Measurements from ENCODE around the gene JMJD7.

Gene JMJD7

GRCh38 chr15:41801185-41801584 is 26.7 kb upstream of the JMJD7 start:
- no peak for DNase-seq (ENCODE audit: low read depth, low spot score)

GRCh38 chr15:41801850-41802455 is 25.9 kb upstream of the JMJD7 start:
- no peak for DNase-seq (ENCODE audit: low read depth, low spot score)

GRCh38 chr15:41804361-41804760 is 23.5 kb upstream of the JMJD7 start:
- peak; percentile 79 for DNase-seq (ENCODE audit: low read depth, low spot score)

- no peak for DNase-seq (ENCODE audit: low read depth, low spot score)
These were observed 22.8 kb upstream of the JMJD7 start for GRCh38 chr15:41804916-41805666.

- DNase-seq (ENCODE audit: low read depth, low spot score): no peak
These were observed 22.2 kb upstream of the JMJD7 start for GRCh38 chr15:41805711-41806110.

GRCh38 chr15:41806291-41807181 is 21.4 kb upstream of the JMJD7 start:
- DNase-seq (ENCODE audit: low read depth, low spot score): peak; percentile 69

- DNase-seq (ENCODE audit: low read depth, low spot score): no peak
These were observed 18.8 kb upstream of the JMJD7 start for GRCh38 chr15:41809121-41809520.

- no peak for DNase-seq (ENCODE audit: low read depth, low spot score)
These were observed 18.2 kb upstream of the JMJD7 start for GRCh38 chr15:41809526-41810220.

GRCh38 chr15:41810651-41811431 is 17.1 kb upstream of the JMJD7 start:
- no peak for DNase-seq (ENCODE audit: low read depth, low spot score)

- DNase-seq (ENCODE audit: low read depth, low spot score): peak; percentile 88
These were observed 16.3 kb upstream of the JMJD7 start for GRCh38 chr15:41811432-41812195.

GRCh38 chr15:41812820-41813375 is 15.0 kb upstream of the JMJD7 start:
- no peak for DNase-seq (ENCODE audit: low read depth, low spot score)

- DNase-seq (ENCODE audit: low read depth, low spot score): no peak
These were observed 14.5 kb upstream of the JMJD7 start for GRCh38 chr15:41813426-41813825.

GRCh38 chr15:41814534-41814933 is 13.4 kb upstream of the JMJD7 start:
- DNase-seq (ENCODE audit: low read depth, low spot score): no peak

- DNase-seq (ENCODE audit: low read depth, low spot score): no peak
These were observed 11.1 kb upstream of the JMJD7 start for GRCh38 chr15:41816788-41817187.

- no peak for DNase-seq (ENCODE audit: low read depth, low spot score)
These were observed 10.6 kb upstream of the JMJD7 start for GRCh38 chr15:41817327-41817726.

- DNase-seq (ENCODE audit: low read depth, low spot score): no peak
These were observed 10.1 kb upstream of the JMJD7 start for GRCh38 chr15:41817781-41818180.

GRCh38 chr15:41819455-41820050 is 8.3 kb upstream of the JMJD7 start:
- no peak for DNase-seq (ENCODE audit: low read depth, low spot score)

GRCh38 chr15:41820791-41821423 is 7.0 kb upstream of the JMJD7 start:
- no peak for DNase-seq (ENCODE audit: low read depth, low spot score)

- DNase-seq (ENCODE audit: low read depth, low spot score): no peak
These were observed 6.1 kb upstream of the JMJD7 start for GRCh38 chr15:41821831-41822230.

Measured in ELF-1 (cell line).